Kidney epithelial cell (primary cell): Measurements from ENCODE around the gene MROH8. TPM values are rescaled to one million over a fixed set of nuclear protein-coding genes. Genes with fewer than 3 reads are reported as not detected.

Source experiments
- DNase-seq: peaks from one replicate; pipeline ENCODE4 v3.0.0-alpha.2; 2010; ENCODE audit warnings: low read depth
- H3K27me3 ChIP-seq: 2 replicates; pipeline ENCODE4 v1.6.0; 2011; ENCODE audit warnings: low read length; ENCODE audit not compliant: control insufficient read depth, insufficient read depth
- H3K36me3 ChIP-seq: 2 replicates; pipeline ENCODE4 v1.5.1; 2011; ENCODE audit warnings: low read length; ENCODE audit not compliant: control insufficient read depth, insufficient read depth
- H3K4me3 ChIP-seq: 2 replicates; pipeline ENCODE4 v1.5.1; 2011; ENCODE audit warnings: low read depth, mild to moderate bottlenecking, control low read depth, low read length
- total RNA-seq: library from RNA; depleted of rRNA; stranded (reverse); fragments of >200 nt; gene quantifications from 2 replicates; pipeline ENCODE4 v1.2.3, GENCODE V29; 2015
- TF ChIP-seq, protein P1 (sequence below): IDR thresholded peaks from 2 replicates; pipeline ENCODE4 v1.5.1; 2011; ENCODE audit warnings: mild to moderate bottlenecking, moderate library complexity, low read length, control low read depth, inconsistent platforms; ENCODE audit not compliant: insufficient read depth, poor library complexity, severe bottlenecking

MROH8 gene
- total RNA-seq, 1 donor from 2014 or later, result 0.13 TPM

DNA sequence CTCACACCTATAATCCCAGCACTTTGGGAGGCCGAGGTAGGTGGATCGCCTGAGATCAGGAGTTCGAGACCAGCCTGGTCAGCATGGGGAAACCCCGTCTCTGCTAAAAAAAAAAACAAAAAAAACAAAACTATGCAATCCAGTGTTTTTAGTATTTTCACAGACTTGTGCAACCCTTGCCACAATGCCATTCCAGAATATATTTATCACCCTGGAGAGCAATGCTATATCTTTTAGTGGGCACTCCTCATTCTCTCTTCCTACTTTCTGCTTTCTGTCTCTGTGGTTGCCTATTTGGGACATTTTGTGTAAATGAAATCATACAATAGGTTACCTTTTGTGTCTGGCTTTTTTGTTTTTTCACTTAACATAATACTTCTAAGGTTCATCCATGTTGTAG, 39.1 kb upstream of the MROH8 start:
- H3K36me3 ChIP-seq, result peaks cover 1% of the 10 kb centered on the region
- no peaks in the 10 kb centered on the region for H3K27me3 ChIP-seq
- H3K4me3 ChIP-seq, result no peak overlapping the region
- TF ChIP-seq, protein P1, sequence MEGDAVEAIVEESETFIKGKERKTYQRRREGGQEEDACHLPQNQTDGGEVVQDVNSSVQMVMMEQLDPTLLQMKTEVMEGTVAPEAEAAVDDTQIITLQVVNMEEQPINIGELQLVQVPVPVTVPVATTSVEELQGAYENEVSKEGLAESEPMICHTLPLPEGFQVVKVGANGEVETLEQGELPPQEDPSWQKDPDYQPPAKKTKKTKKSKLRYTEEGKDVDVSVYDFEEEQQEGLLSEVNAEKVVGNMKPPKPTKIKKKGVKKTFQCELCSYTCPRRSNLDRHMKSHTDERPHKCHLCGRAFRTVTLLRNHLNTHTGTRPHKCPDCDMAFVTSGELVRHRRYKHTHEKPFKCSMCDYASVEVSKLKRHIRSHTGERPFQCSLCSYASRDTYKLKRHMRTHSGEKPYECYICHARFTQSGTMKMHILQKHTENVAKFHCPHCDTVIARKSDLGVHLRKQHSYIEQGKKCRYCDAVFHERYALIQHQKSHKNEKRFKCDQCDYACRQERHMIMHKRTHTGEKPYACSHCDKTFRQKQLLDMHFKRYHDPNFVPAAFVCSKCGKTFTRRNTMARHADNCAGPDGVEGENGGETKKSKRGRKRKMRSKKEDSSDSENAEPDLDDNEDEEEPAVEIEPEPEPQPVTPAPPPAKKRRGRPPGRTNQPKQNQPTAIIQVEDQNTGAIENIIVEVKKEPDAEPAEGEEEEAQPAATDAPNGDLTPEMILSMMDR, result no peak
- no peak for DNase-seq

DNA sequence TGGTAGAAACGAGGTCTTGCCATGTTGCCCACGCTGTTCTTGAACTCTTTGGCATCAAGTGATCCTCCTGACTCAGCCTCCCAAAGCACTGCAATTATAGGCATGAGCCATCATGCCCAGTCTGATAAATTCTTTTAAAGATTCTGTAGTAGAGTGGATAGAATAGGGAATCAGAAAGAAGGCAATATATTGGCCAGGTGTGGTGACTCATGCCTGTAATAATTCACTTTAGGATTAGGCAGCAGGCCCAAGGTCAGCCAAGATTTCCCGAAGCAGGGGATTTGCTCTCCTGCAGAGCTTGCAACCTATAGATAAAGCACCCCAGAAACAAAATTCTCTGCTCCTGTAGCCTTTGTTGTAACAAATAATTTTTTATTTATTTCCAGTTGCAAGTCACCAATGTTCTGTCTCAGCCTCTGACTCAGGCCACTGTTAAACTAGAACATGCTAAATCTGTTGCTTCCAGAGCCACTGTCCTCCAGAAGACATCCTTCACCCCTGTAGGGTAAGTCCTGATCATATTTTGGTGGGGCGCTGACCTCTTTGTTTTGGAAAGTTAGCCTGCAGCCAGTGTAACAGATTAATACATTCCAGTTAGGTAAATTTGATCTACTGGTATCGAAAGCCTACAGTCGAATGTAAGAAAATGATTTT, 30.4 kb upstream of the MROH8 start:
- DNase-seq, result no peak
- no peaks in the 10 kb centered on the region for H3K27me3 ChIP-seq
- TF ChIP-seq, protein P1, result no peak
- H3K36me3 ChIP-seq, result peaks cover 4% of the 10 kb centered on the region
- H3K4me3 ChIP-seq, result no peak overlapping the region

DNA sequence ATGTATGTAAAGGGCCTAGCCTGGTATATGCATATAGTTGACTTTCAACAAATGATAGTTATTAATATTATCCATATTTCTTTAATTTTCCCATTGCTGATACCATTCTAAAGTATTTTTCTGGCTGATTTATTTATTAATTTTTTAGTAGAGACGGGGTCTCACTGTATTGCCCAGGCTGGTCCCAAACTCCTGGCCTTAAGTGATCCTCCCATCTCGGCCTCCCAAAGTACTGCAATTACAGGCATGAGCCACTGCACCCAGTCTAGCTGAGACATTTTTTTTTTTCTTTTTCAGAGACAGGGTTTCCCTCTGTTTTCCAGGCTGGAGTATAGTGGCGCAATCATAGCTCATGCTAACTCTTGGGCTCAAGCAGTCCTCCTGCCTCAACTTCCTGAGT, 29.8 kb upstream of the MROH8 start:
- TF ChIP-seq, protein P1, result no peak
- peaks cover 6% of the 10 kb centered on the region for H3K36me3 ChIP-seq
- H3K27me3 ChIP-seq, result no peaks in the 10 kb centered on the region
- DNase-seq, result no peak
- no peak overlapping the region for H3K4me3 ChIP-seq

DNA sequence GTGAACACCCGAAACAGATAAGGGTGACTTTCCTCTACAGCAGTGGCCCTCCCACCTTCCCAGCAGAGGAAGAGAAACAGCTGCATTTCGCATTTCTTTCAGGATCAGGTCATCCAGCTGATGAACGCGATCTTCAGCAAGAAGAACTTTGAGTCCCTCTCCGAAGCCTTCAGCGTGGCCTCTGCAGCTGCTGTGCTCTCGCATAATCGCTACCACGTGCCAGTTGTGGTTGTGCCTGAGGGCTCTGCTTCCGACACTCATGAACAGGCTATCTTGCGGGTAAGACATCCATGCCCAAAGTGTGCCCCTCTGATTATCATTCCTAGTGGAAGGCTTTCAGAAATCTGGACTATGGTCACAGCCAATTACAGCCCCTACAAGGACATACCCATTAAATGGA, 27.8 kb upstream of the MROH8 start:
- Histone ChIP-seq H3K36me3 (peaks cover 5% of the 10 kb centered on the region), H3K4me3 (no peak overlapping the region), H3K27me3 (no peaks in the 10 kb centered on the region)
- TF ChIP-seq, protein P1, result no peak
- DNase-seq, result no peak

DNA sequence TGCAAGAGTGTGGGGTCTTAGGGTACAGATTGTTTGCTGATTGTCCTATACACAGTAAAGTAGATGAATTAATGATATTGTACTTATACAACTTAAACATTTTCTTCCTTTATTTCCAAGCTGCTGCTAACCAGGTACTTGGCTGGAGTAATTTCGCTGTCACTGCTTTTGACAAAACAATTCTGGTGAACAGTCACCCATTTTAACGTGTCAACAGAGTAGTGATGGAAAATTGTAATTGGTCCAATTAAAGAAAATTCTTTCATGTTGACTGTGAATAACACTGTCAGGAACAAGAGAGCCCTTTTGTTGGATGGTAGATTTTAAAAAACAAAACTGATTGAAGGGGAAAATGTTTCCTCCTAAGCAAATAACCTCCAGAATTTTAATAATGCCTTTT, 26.4 kb upstream of the MROH8 start:
- Histone ChIP-seq H3K27me3 (no peaks in the 10 kb centered on the region), H3K4me3 (no peak overlapping the region), H3K36me3 (peaks cover 5% of the 10 kb centered on the region)
- no peak for DNase-seq
- TF ChIP-seq, protein P1, result no peak

DNA sequence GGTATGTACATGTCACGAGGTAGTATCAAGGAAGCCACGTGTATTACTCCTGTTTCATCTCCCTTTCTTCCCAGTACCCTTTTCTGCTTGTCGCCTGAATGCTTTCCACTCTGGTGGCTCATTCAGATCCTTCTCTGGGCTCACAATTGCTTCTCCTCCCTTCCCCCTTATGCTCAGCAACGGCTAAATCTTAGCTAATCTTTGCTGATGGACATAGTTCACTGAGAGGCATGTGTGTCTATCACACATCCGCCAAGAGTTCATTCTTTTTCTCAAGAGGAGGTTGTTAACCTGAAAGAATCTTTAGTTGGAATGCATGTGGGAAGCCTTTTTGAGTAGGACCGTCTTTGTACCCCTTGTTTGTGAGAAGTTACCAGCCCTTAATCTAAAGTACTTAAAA, 25.8 kb upstream of the MROH8 start:
- no peaks in the 10 kb centered on the region for H3K27me3 ChIP-seq
- DNase-seq, result no peak
- H3K36me3 ChIP-seq, result peaks cover 5% of the 10 kb centered on the region
- TF ChIP-seq, protein P1, result no peak
- no peak overlapping the region for H3K4me3 ChIP-seq
